Measurements from ENCODE around the gene UBE2Z.
A peak's percentile ranks its signal among the peaks of the same experiment; 100 is the strongest.
"Not testable (repeated sequence)": the region's sequence is repeated elsewhere in the genome, so short reads cannot be mapped to it uniquely, and the experiment has no call there.

The UBE2Z gene

GRCh38 chr17:48908047-48908843 is at the start of gene UBE2Z:
UBE2Z (plus strand) TSS chr17:48908407; CDS start chr17:48908504, 97 bp downstream.
- DNase-seq (ENCODE audit: low read depth): peak; percentile 90

GRCh38 chr17:48860034-48860433 is 48.2 kb upstream of the UBE2Z start:
- DNase-seq (ENCODE audit: low read depth): no peak

- no peak for DNase-seq (ENCODE audit: low read depth)
Measured at GRCh38 chr17:48860456-48860855, 47.8 kb upstream of the UBE2Z start.

GRCh38 chr17:48868916-48869500 is 39.2 kb upstream of the UBE2Z start:
- no peak for DNase-seq (ENCODE audit: low read depth)

- DNase-seq (ENCODE audit: low read depth): no peak
Measured at GRCh38 chr17:48869821-48870318, 38.3 kb upstream of the UBE2Z start.

GRCh38 chr17:48871035-48871550 is 37.1 kb upstream of the UBE2Z start:
- no peak for DNase-seq (ENCODE audit: low read depth)

- DNase-seq (ENCODE audit: low read depth): no peak
Measured at GRCh38 chr17:48871551-48872351, 36.5 kb upstream of the UBE2Z start.

- not testable (repeated sequence) for DNase-seq (ENCODE audit: low read depth)
Measured at GRCh38 chr17:48872409-48872808, 35.8 kb upstream of the UBE2Z start.

- no peak for DNase-seq (ENCODE audit: low read depth)
Measured at GRCh38 chr17:48873209-48873608, 35.0 kb upstream of the UBE2Z start.

GRCh38 chr17:48873696-48874443 is 34.3 kb upstream of the UBE2Z start:
- no peak for DNase-seq (ENCODE audit: low read depth)

GRCh38 chr17:48878920-48879898 is 29.0 kb upstream of the UBE2Z start:
- peak; percentile 38 for DNase-seq (ENCODE audit: low read depth)

- DNase-seq (ENCODE audit: low read depth): no peak
Measured at GRCh38 chr17:48882272-48882671, 25.9 kb upstream of the UBE2Z start.

- DNase-seq (ENCODE audit: low read depth): no peak
Measured at GRCh38 chr17:48883171-48883570, 25.0 kb upstream of the UBE2Z start.

- no peak for DNase-seq (ENCODE audit: low read depth)
Measured at GRCh38 chr17:48890086-48890485, 18.1 kb upstream of the UBE2Z start.

- no peak for DNase-seq (ENCODE audit: low read depth)
Measured at GRCh38 chr17:48892940-48893645, 15.1 kb upstream of the UBE2Z start.

GRCh38 chr17:48893646-48894508 is 14.3 kb upstream of the UBE2Z start:
- no peak for DNase-seq (ENCODE audit: low read depth)

GRCh38 chr17:48894886-48895285 is 13.3 kb upstream of the UBE2Z start:
- DNase-seq (ENCODE audit: low read depth): no peak

- DNase-seq (ENCODE audit: low read depth): no peak
Measured at GRCh38 chr17:48901241-48901640, 7.0 kb upstream of the UBE2Z start.

GRCh38 chr17:48903401-48903800 is 4.8 kb upstream of the UBE2Z start:
- no peak for DNase-seq (ENCODE audit: low read depth)

Data from GM04504 (cell line).